GM10248 (cell line): ENCODE measurements around the gene ATP2B3.

Source experiments
- CTCF ChIA-PET: fragments of 300-600 bp; sonication (Branson Sonifier 250); formaldehyde crosslinking; extraction: SDS; loops from one replicate; lab custom pipeline; 2021; ENCODE audit warnings: antibody characterized with exemption; lab: Yijun Ruan, JAX
- POLR2A ChIA-PET: fragments of 350-650 bp; sonication (Branson Sonifier 250); formaldehyde crosslinking; extraction: SDS; loops from one replicate; lab custom pipeline; 2020; ENCODE audit warnings: antibody characterized with exemption; lab: Yijun Ruan, JAX
- DNase-seq: peaks from one replicate; pipeline ENCODE4 v3.0.0; 2012; ENCODE audit errors: extremely low spot score
- CTCF ChIP-seq: IDR thresholded peaks from 2 replicates; pipeline ENCODE4 v1.5.1; 2012; ENCODE audit warnings: mild to moderate bottlenecking, low read depth; ENCODE audit errors: extremely low read depth, missing control alignments, control extremely low read depth

Gene ATP2B3

GRCh38 chrX:153624196-153625091 is 107.0 kb downstream of the ATP2B3 start:
- no peak for TF ChIP-seq CTCF
- POLR2A ChIA-PET = no interaction called here
- DNase-seq = no peak

GRCh38 chrX:153625271-153626024 is 108.0 kb downstream of the ATP2B3 start:
- POLR2A ChIA-PET = no interaction called here
- TF ChIP-seq CTCF = no peak
- CTCF ChIA-PET = interaction anchor here (1.1 kb wide), 1 partner anchor 16 kb away, joined by 3 read pairs; no protein-coding TSS in a partner anchor
- no peak for DNase-seq

More at GRCh38 chrX:153624196-153625091, 107.0 kb downstream of the ATP2B3 start:
- CTCF ChIA-PET = no interaction called here

- ChIA-PET POLR2A (no interaction called here), CTCF (interaction anchor here (1.1 kb wide), 1 partner anchor 17 kb away, joined by 3 read pairs; no protein-coding TSS in a partner anchor)
- TF ChIP-seq CTCF = no peak
- no peak for DNase-seq
Measured at GRCh38 chrX:153626025-153626633, 108.7 kb downstream of the ATP2B3 start.

- ChIA-PET POLR2A (no interaction called here), CTCF (no interaction called here)
- no peak for TF ChIP-seq CTCF
- no peak for DNase-seq
Measured at GRCh38 chrX:153626863-153627674, 109.6 kb downstream of the ATP2B3 start.

GRCh38 chrX:153627675-153628111 is 110.3 kb downstream of the ATP2B3 start:
- TF ChIP-seq CTCF = no peak
- ChIA-PET POLR2A (no interaction called here), CTCF (interaction anchor here (1.3 kb wide), 1 partner anchor 12 kb away, joined by 3 read pairs; no protein-coding TSS in a partner anchor)
- no peak for DNase-seq

- POLR2A ChIA-PET = no interaction called here
- no peak for DNase-seq
- CTCF ChIA-PET = interaction anchor here (1.3 to 2.4 kb wide), 2 partner anchors 12 to 40 kb away, joined by 3 to 6 read pairs; no protein-coding TSS in a partner anchor
- no peak for TF ChIP-seq CTCF
Measured at GRCh38 chrX:153628129-153628528, 110.7 kb downstream of the ATP2B3 start.
